B cell (primary cell): ENCODE results near the gene NOL9. TPM values are rescaled to one million over a fixed set of nuclear protein-coding genes. Genes with fewer than 3 reads are reported as not detected.

ENCODE experiments used
- ATAC-seq: fragments of 200-7000 bp; cut with Tn5 transposase; one replicate; pipeline ENCODE4 v1.10.0; 2021; ENCODE audit warnings: low read depth, mild to moderate bottlenecking, moderate number of reproducible peaks, moderate library complexity
- CTCF ChIA-PET: fragments of 350-600 bp; sonication (Branson Sonifier 250); formaldehyde crosslinking; loops from one replicate; lab custom pipeline; 2021; ENCODE audit warnings: antibody characterized with exemption, inconsistent platforms; lab: Charles Lee
- POLR2A ChIA-PET: fragments of 350-600 bp; sonication (Branson Sonifier 250); formaldehyde crosslinking; loops from one replicate; lab custom pipeline; 2021; ENCODE audit warnings: antibody characterized with exemption; lab: Charles Lee
- DNase-seq: peaks from one replicate; pipeline ENCODE4 v3.0.0; 2013
- H2AFZ ChIP-seq: 2 replicates; pipeline ENCODE4 v1.6.1; 2012; ENCODE audit warnings: mild to moderate bottlenecking, low read depth, low read length; ENCODE audit not compliant: insufficient read depth, poor library complexity, severe bottlenecking
- H3K27ac ChIP-seq, 2 donors: 1 replicate in 1 of 2; 2 replicates in 1 of 2; pipeline ENCODE4 v1.5.1; 2012 to 2013; ENCODE audit warnings: low read length in 2 of 2, mild to moderate bottlenecking in 2 of 2, moderate library complexity in 1 of 2
- H3K27me3 ChIP-seq, 4 experiments: fragments of 200-600 bp in 1 of 4; sonication (generic) in 1 of 4; replicated peaks in 1 of 4; 1 replicate in 2 of 4; 2 replicates in 2 of 4; pipeline versions ENCODE4 v1.6.1 to v1.7.0; 2013 to 2016; ENCODE audit warnings: low read length in 3 of 4, mild to moderate bottlenecking in 2 of 4, mixed read lengths in 1 of 4, moderate library complexity in 1 of 4; ENCODE audit not compliant: insufficient read depth in 4 of 4, control insufficient read depth in 3 of 4; ENCODE audit errors: control extremely low read depth in 1 of 4
- H3K36me3 ChIP-seq, 2 experiments: replicated peaks in 1 of 2; 1 replicate in 1 of 2; 2 replicates in 1 of 2; pipeline versions ENCODE4 v1.6.1 to v1.7.1; 2013; ENCODE audit warnings: low read length in 1 of 2; ENCODE audit not compliant: insufficient read depth in 2 of 2, control insufficient read depth in 1 of 2; ENCODE audit errors: control extremely low read depth in 1 of 2, extremely low read depth in 1 of 2
- H3K4me1 ChIP-seq, 2 donors: fragments of 200-600 bp in 1 of 2; sonication (generic) in 1 of 2; 1 replicate in 1 of 2; 2 replicates in 1 of 2; pipeline versions ENCODE4 v1.5.1 to v1.6.1; 2013 to 2017; ENCODE audit warnings: low read length in 2 of 2; ENCODE audit not compliant: control insufficient read depth in 2 of 2, insufficient read depth in 2 of 2
- H3K4me2 ChIP-seq: replicated peaks from 2 replicates; pipeline ENCODE3; 2012; ENCODE audit warnings: mild to moderate bottlenecking, low read depth, low read length; ENCODE audit not compliant: poor library complexity, severe bottlenecking
- H3K4me3 ChIP-seq, 5 experiments: fragments of 200-600 bp in 1 of 5; sonication (generic) in 1 of 5; 1 replicate in 3 of 5; 2 replicates in 2 of 5; pipeline versions ENCODE4 v1.5.1 to v1.7.0; 2011 to 2016; ENCODE audit warnings: low read length in 4 of 5, mild to moderate bottlenecking in 4 of 5, low read depth in 2 of 5, control low read depth in 1 of 5, moderate library complexity in 1 of 5; ENCODE audit not compliant: insufficient read depth in 1 of 5; ENCODE audit errors: control extremely low read depth in 1 of 5, extremely low read depth in 1 of 5
- H3K79me2 ChIP-seq: fragments of 200-600 bp; sonication (generic); one replicate; pipeline ENCODE4 v1.6.0; 2016; ENCODE audit warnings: low read length; ENCODE audit not compliant: control insufficient read depth, insufficient read depth
- H3K9ac ChIP-seq: fragments of 200-600 bp; sonication (generic); 2 replicates; pipeline ENCODE4 v1.6.1; 2017; ENCODE audit warnings: mild to moderate bottlenecking, low read length, moderate library complexity
- H3K9me3 ChIP-seq, 3 donors: one replicate each; pipeline versions ENCODE4 v1.6.1 to v1.7.1; 2013; ENCODE audit warnings: low read length in 2 of 3; ENCODE audit not compliant: control insufficient read depth in 2 of 3, insufficient read depth in 1 of 3; ENCODE audit errors: control extremely low read depth in 1 of 3
- H4K20me1 ChIP-seq: 2 replicates; pipeline ENCODE4 v1.6.0; 2012; ENCODE audit warnings: mild to moderate bottlenecking, low read length; ENCODE audit not compliant: insufficient read depth, control insufficient read depth, poor library complexity, severe bottlenecking
- H3K27ac Mint-ChIP-seq: one replicate; pipeline ENCODE4 v1.8.0; 2021; ENCODE audit warnings: mixed read lengths
- H3K27me3 Mint-ChIP-seq: one replicate; pipeline ENCODE4 v1.8.0; 2021; ENCODE audit warnings: mixed read lengths
- H3K4me1 Mint-ChIP-seq: one replicate; pipeline ENCODE4 v1.8.0; 2021; ENCODE audit warnings: mixed read lengths
- H3K4me3 Mint-ChIP-seq: one replicate; pipeline ENCODE4 v1.8.0; 2021; ENCODE audit warnings: mixed read lengths
- H3K9me3 Mint-ChIP-seq: one replicate; pipeline ENCODE4 v1.8.0; 2022; ENCODE audit warnings: mixed read lengths; ENCODE audit not compliant: insufficient read depth
- EZH2 ChIP-seq: IDR thresholded peaks from 2 replicates; pipeline ENCODE4 v1.6.1; 2012; ENCODE audit warnings: borderline replicate concordance, low read depth, mild to moderate bottlenecking, moderate library complexity, low read length; ENCODE audit not compliant: insufficient read depth, poor library complexity, severe bottlenecking
- WGBS: methylation state at CpG from one replicate; pipeline ENCODE4 v1.1.5; 2013; ENCODE audit warnings: missing lambda C conversion rate; ENCODE audit not compliant: insufficient coverage; 5-methylcytosine and 5-hydroxymethylcytosine counted together
- intact Hi-C: fragments of 100-400 bp; cut with micrococcal nuclease; formaldehyde crosslinking; loops from one replicate; pipeline ENCODE4 v1.10.0; 2022
- polyA plus RNA-seq: library from polyadenylated mRNA; depleted of rRNA; stranded (reverse); fragments of >200 nt; gene quantifications from 2 replicates; pipeline ENCODE4 v1.2.3, GENCODE V29; 2012
- total RNA-seq, 2 donors: library from RNA; stranded (reverse); fragments of 120-200 nt in 1 of 2; gene quantifications; 1 replicate in 1 of 2; 2 replicates in 1 of 2; pipeline versions ENCODE4 v1.2.3 to v1.2.4, GENCODE V29; 2013 to 2022
- TF ChIP-seq, protein P1 (sequence below): fragments of 200-600 bp; IDR thresholded peaks from one replicate; pipeline ENCODE4 v1.8.0; 2022; ENCODE audit warnings: antibody characterized with exemption, mild to moderate bottlenecking

Gene NOL9
- total and polyA plus RNA-seq, 2 donors (not counting 1 experiment from before 2014, with no cell fraction given): 23.8 to 49.5 TPM

DNA sequence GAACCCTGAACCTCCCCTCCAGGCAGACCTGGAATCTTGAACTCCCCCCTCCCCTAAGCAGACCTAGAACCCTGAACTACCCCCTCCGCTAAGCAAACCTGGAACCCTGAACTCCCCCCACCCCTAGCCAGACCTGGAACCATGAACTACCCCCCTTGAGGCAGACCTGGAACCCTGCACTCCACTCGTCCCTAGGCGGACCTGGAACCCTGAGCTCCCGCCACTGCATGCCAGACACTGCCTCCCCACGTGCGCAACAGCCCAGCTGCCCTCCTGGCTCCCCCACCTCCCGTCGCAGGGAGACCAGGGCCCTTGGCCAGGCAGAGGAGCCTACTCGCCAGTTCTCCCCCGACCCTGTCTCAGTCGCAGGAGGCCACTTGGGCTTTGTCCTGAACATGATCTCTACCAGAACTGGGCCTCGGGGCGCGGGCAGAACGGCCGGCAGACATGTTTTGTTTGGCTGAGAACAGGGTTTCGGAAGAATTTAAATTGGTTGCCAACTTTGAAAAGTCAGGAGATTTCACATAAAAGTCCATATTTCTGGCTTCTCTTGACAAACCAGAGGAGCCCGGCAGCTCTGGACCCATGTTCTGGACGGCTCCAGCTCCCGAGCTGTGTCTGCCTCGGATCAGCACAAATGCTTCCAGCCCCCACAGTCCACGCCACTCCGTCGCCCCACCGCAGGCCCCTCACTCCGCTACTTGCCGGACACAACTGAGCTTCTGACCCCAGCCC lies 53.6 kb downstream of the NOL9 start:
- intact Hi-C loops: no loop called here
- no peaks in the 10 kb centered on the region for H3K9me3 Mint-ChIP-seq
- H3K4me2 ChIP-seq: no peak overlapping the region
- H3K27ac ChIP-seq: no peak overlapping the region
- DNase-seq (no peak), ATAC-seq (no peak)
- H3K79me2 ChIP-seq: no peaks in the 10 kb centered on the region
- H3K4me1 Mint-ChIP-seq: peaks cover 13% of the 10 kb centered on the region
- H3K27me3 Mint-ChIP-seq: peaks cover 36% of the 10 kb centered on the region
- H3K36me3 ChIP-seq: no peaks in the 10 kb centered on the region
- H4K20me1 ChIP-seq: no peaks in the 10 kb centered on the region
- no peak overlapping the region for H3K27ac Mint-ChIP-seq
- 93% methylated on average over 22 of the region's 27 CpGs for WGBS
- POLR2A ChIA-PET: no interaction called here
- H2AFZ ChIP-seq: no peak overlapping the region
- no peak overlapping the region for H3K4me3 ChIP-seq
- no peaks in the 10 kb centered on the region for H3K9me3 ChIP-seq
- peaks cover 0 to 43% (median 12%) of the 10 kb centered on the region in 4 experiments for H3K27me3 ChIP-seq
- no peak overlapping the region for H3K4me3 Mint-ChIP-seq
- H3K4me1 ChIP-seq: peaks cover 13 to 17% of the 10 kb centered on the region in 2 donors
- no peak overlapping the region for H3K9ac ChIP-seq
- TF ChIP-seq, protein P1, sequence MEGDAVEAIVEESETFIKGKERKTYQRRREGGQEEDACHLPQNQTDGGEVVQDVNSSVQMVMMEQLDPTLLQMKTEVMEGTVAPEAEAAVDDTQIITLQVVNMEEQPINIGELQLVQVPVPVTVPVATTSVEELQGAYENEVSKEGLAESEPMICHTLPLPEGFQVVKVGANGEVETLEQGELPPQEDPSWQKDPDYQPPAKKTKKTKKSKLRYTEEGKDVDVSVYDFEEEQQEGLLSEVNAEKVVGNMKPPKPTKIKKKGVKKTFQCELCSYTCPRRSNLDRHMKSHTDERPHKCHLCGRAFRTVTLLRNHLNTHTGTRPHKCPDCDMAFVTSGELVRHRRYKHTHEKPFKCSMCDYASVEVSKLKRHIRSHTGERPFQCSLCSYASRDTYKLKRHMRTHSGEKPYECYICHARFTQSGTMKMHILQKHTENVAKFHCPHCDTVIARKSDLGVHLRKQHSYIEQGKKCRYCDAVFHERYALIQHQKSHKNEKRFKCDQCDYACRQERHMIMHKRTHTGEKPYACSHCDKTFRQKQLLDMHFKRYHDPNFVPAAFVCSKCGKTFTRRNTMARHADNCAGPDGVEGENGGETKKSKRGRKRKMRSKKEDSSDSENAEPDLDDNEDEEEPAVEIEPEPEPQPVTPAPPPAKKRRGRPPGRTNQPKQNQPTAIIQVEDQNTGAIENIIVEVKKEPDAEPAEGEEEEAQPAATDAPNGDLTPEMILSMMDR: no peak
- TF ChIP-seq EZH2: no peak
- CTCF ChIA-PET: no interaction called here

DNA sequence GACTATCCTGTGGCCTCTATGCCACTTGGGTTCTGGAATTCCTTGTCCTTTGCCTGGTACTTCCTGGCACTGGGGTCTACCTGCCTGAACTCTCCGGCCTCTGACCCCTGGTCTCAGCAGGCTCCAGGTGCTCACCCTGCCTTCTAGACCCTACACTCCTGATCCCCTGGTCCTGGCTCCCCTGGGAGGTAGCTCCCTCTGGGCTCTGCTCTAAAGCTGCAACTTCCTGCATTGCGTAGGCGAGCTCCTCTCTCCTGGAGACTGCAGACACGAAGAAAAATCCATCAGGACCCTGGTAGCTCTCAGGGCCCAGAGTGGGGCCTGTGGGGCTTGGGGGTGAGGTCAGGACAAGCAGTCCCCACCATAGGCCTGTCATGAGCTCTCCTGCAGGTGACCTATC lies 55.0 kb downstream of the NOL9 start:
- H3K4me3 ChIP-seq: no peak overlapping the region
- DNase-seq (no peak), ATAC-seq (no peak)
- Mint-ChIP-seq H3K9me3 (no peaks in the 10 kb centered on the region), H3K4me1 (peaks cover 13% of the 10 kb centered on the region), H3K27ac (no peak overlapping the region), H3K4me3 (peak overlapping the region; percentile 29), H3K27me3 (peaks cover 34% of the 10 kb centered on the region)
- TF ChIP-seq EZH2: no peak
- TF ChIP-seq, protein P1: no peak
- peaks cover 0 to 46% (median 12%) of the 10 kb centered on the region in 4 experiments for H3K27me3 ChIP-seq
- 91% methylated on average over 1 of the region's 4 CpGs for WGBS
- H3K36me3 ChIP-seq: no peaks in the 10 kb centered on the region
- H3K4me2 ChIP-seq: no peak overlapping the region
- no peaks in the 10 kb centered on the region for H3K9me3 ChIP-seq
- intact Hi-C loops: no loop called here
- H4K20me1 ChIP-seq: no peaks in the 10 kb centered on the region
- H2AFZ ChIP-seq: no peak overlapping the region
- H3K9ac ChIP-seq: no peak overlapping the region
- no peaks in the 10 kb centered on the region for H3K79me2 ChIP-seq
- H3K4me1 ChIP-seq: peaks cover 13 to 17% of the 10 kb centered on the region in 2 donors
- POLR2A ChIA-PET: no interaction called here
- CTCF ChIA-PET: interaction anchor here (0.9 to 1.4 kb wide), 3 partner anchors 8 to 13 kb away, joined by 3 to 4 read pairs (median 4); partner anchors contain the start of gene PLEKHG5
- H3K27ac ChIP-seq: no peak overlapping the region
